Chondrocyte (in vitro differentiated cells): ENCODE measurements around the gene STPG2. TPM values are rescaled to one million over a fixed set of nuclear protein-coding genes. Genes with fewer than 3 reads are reported as not detected.
"Not testable (repeated sequence)": the region's sequence is repeated elsewhere in the genome, so short reads cannot be mapped to it uniquely, and the experiment has no call there.

ENCODE experiments used
- DNase-seq: peaks from one replicate; pipeline ENCODE4 v3.0.0; 2021; ENCODE audit warnings: mixed read lengths, low spot score
- H3K27ac Mint-ChIP-seq: one replicate; pipeline ENCODE4 v1.8.0; 2021; ENCODE audit warnings: mild to moderate bottlenecking, moderate library complexity, mixed read lengths; ENCODE audit not compliant: unreplicated experiment
- H3K27me3 Mint-ChIP-seq: 2 replicates; pipeline ENCODE4 v1.8.0; 2021; ENCODE audit warnings: low read depth, mixed read lengths
- H3K36me3 Mint-ChIP-seq: 2 replicates; pipeline ENCODE4 v1.8.0; 2021; ENCODE audit warnings: low read depth, mixed read lengths
- H3K4me1 Mint-ChIP-seq: 2 replicates; pipeline ENCODE4 v1.8.0; 2021; ENCODE audit warnings: low read depth, mild to moderate bottlenecking, mixed read lengths
- H3K4me3 Mint-ChIP-seq: one replicate; pipeline ENCODE4 v1.8.0; 2021; ENCODE audit warnings: mild to moderate bottlenecking, moderate library complexity, mixed read lengths; ENCODE audit not compliant: unreplicated experiment
- H3K9me3 Mint-ChIP-seq: 2 replicates; pipeline ENCODE4 v1.8.0; 2021; ENCODE audit warnings: low read depth, mixed read lengths
- total RNA-seq: library from RNA; stranded (reverse); gene quantifications from 3 replicates; pipeline ENCODE4 v1.2.1, GENCODE V29; 2021
- TF ChIP-seq, protein P1 (sequence below): fragments of 200-600 bp; sonication (generic); IDR thresholded peaks from 2 replicates; pipeline ENCODE4 v1.5.0; 2021; ENCODE audit warnings: antibody characterized with exemption, mild to moderate bottlenecking, moderate library complexity

STPG2 gene
- total RNA-seq, 1 donor from 2014 or later = 0.12 TPM

DNA sequence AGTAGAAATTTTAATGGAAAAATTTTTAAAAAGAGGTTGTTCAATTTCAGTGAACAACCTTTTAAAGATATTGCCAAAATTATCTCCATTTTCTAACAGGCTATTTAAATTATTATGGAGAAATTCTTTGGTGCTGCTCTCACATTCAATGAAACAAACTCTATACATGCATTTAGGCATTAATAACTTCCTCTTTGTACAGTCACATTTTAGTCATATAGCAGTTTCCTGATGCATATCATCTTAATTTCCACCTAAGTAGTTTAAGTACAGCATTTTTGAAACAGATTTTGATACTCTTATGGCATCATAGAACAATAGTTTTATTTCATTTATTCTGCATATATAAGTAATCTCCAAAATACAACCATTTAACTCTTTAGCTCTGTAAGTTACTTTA is 500.1 kb downstream of the STPG2 start:
- no peaks in the 10 kb centered on the region for H3K27me3 Mint-ChIP-seq
- TF ChIP-seq, protein P1, sequence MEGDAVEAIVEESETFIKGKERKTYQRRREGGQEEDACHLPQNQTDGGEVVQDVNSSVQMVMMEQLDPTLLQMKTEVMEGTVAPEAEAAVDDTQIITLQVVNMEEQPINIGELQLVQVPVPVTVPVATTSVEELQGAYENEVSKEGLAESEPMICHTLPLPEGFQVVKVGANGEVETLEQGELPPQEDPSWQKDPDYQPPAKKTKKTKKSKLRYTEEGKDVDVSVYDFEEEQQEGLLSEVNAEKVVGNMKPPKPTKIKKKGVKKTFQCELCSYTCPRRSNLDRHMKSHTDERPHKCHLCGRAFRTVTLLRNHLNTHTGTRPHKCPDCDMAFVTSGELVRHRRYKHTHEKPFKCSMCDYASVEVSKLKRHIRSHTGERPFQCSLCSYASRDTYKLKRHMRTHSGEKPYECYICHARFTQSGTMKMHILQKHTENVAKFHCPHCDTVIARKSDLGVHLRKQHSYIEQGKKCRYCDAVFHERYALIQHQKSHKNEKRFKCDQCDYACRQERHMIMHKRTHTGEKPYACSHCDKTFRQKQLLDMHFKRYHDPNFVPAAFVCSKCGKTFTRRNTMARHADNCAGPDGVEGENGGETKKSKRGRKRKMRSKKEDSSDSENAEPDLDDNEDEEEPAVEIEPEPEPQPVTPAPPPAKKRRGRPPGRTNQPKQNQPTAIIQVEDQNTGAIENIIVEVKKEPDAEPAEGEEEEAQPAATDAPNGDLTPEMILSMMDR = no peak
- no peak overlapping the region for H3K4me3 Mint-ChIP-seq
- no peak for DNase-seq
- no peaks in the 10 kb centered on the region for H3K36me3 Mint-ChIP-seq
- H3K9me3 Mint-ChIP-seq = no peaks in the 10 kb centered on the region
- no peak overlapping the region for H3K27ac Mint-ChIP-seq
- peaks cover 7% of the 10 kb centered on the region for H3K4me1 Mint-ChIP-seq

DNA sequence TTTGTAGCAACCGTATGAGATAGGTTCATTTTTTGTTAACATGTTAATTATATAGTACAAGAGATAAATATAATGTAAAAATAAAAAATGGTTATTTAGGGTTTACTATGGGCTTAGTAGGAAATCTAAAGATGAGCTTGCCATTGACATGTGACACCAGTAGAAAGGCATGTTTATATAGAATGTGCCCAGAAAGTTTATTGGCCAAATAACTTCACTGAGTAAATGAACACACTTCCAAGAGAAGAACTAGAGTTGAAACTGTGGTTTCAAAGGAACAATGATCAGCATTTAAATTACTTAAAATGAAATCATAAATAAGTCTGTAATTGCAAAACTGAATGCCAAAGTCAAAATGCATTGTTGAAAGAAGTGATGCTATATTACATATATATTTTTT is 503.3 kb downstream of the STPG2 start:
- Mint-ChIP-seq H3K9me3 (peaks cover 4% of the 10 kb centered on the region), H3K27me3 (no peaks in the 10 kb centered on the region), H3K27ac (no peak overlapping the region), H3K4me1 (no peaks in the 10 kb centered on the region), H3K36me3 (no peaks in the 10 kb centered on the region), H3K4me3 (no peak overlapping the region)
- no peak for DNase-seq
- TF ChIP-seq, protein P1 = no peak

- peak overlapping the region; percentile 59 for H3K4me3 Mint-ChIP-seq
- H3K27ac Mint-ChIP-seq, H3K36me3 Mint-ChIP-seq, H3K9me3 Mint-ChIP-seq, DNase-seq, H3K27me3 Mint-ChIP-seq, H3K4me1 Mint-ChIP-seq: not testable (repeated sequence)
Measured at GRCh38 chr4:97633831-97634230, 509.4 kb downstream of the STPG2 start.

DNA sequence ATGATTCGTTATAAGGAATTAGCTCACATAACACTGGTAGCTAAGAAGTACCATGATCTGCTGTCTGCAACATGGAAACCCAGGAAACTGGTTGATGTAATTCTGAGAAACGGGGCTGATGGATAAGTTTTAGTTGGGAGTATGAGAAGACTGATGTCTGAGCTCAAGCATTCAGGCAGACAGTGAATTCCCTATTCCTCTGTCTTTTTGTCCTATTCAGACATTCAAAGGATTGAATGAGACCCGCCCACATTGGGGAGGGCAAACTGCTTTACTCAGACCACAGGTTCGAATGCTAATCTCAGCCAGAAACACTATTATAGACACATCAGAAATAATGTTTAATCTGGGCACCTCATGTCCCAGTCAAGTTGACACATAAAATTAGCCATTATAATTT is 515.5 kb downstream of the STPG2 start:
- DNase-seq = no peak
- no peaks in the 10 kb centered on the region for H3K4me1 Mint-ChIP-seq
- H3K36me3 Mint-ChIP-seq = no peaks in the 10 kb centered on the region
- no peak overlapping the region for H3K27ac Mint-ChIP-seq
- TF ChIP-seq, protein P1 = no peak
- peaks cover 5% of the 10 kb centered on the region for H3K9me3 Mint-ChIP-seq
- no peak overlapping the region for H3K4me3 Mint-ChIP-seq
- no peaks in the 10 kb centered on the region for H3K27me3 Mint-ChIP-seq

DNA sequence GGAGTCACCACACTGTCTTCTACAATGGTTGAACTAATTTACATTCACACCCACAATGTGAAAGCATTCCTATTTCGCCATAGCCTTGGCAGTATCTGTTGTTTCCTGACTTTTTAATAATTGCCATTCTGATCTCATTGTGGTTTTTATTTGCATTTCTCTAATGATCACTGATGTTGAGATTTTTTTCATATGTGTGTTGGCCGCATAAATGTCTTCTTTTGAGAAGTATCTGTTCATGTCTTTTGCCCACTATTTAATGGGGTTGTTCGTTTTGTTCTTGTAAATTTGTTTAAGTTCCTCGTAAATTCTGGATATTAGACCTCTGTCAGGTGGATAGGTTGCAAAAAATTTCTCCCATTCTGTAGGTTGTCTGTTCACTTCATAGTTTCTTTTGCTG is 519.1 kb downstream of the STPG2 start:
- H3K4me3 Mint-ChIP-seq = no peak overlapping the region
- no peak overlapping the region for H3K27ac Mint-ChIP-seq
- H3K9me3 Mint-ChIP-seq = peaks cover 14% of the 10 kb centered on the region
- H3K27me3 Mint-ChIP-seq = no peaks in the 10 kb centered on the region
- no peaks in the 10 kb centered on the region for H3K4me1 Mint-ChIP-seq
- H3K36me3 Mint-ChIP-seq = no peaks in the 10 kb centered on the region
- TF ChIP-seq, protein P1 = no peak
- no peak for DNase-seq

GRCh38 chr4:97605932-97606331 is 537.3 kb downstream of the STPG2 start:
- Mint-ChIP-seq H3K27ac (no peak overlapping the region), H3K4me3 (no peak overlapping the region), H3K27me3 (peaks cover 8% of the 10 kb centered on the region), H3K9me3 (no peaks in the 10 kb centered on the region), H3K36me3 (no peaks in the 10 kb centered on the region), H3K4me1 (no peaks in the 10 kb centered on the region)
- TF ChIP-seq, protein P1 = no peak
- no peak for DNase-seq
